H9 (cell line): Measurements from ENCODE around the gene AP3S2. TPM values are rescaled to one million over a fixed set of nuclear protein-coding genes. Genes with fewer than 3 reads are reported as not detected.

Experiments
- DNase-seq: peaks from one replicate; pipeline ENCODE4 v3.0.0-alpha.2; 2017
- H2AFZ ChIP-seq: one replicate; pipeline ENCODE4 v1.6.1; 2013; ENCODE audit warnings: mild to moderate bottlenecking, low read length, control low read depth, moderate library complexity
- H2AK5ac ChIP-seq: 2 replicates; pipeline ENCODE4 v1.6.1; 2013; ENCODE audit warnings: low read length, control low read depth, mixed read lengths; ENCODE audit not compliant: insufficient read length
- H2BK120ac ChIP-seq: one replicate; pipeline ENCODE4 v1.6.1; 2013; ENCODE audit warnings: low read depth, mild to moderate bottlenecking, low read length, control low read depth, inconsistent platforms; ENCODE audit not compliant: poor library complexity, severe bottlenecking
- H2BK12ac ChIP-seq: 2 replicates; pipeline ENCODE4 v1.6.1; 2013; ENCODE audit warnings: low read length, control low read depth, mixed read lengths, low read depth; ENCODE audit not compliant: insufficient read length
- H2BK15ac ChIP-seq: 2 replicates; pipeline ENCODE4 v1.6.1; 2013; ENCODE audit warnings: low read depth, low read length, control low read depth
- H2BK20ac ChIP-seq: one replicate; pipeline ENCODE4 v1.6.1; 2013; ENCODE audit warnings: low read depth, mild to moderate bottlenecking, low read length, control low read depth, inconsistent platforms; ENCODE audit not compliant: poor library complexity, severe bottlenecking
- H2BK5ac ChIP-seq: 2 replicates; pipeline ENCODE4 v1.6.1; 2013; ENCODE audit warnings: low read length, control low read depth, mixed read lengths; ENCODE audit not compliant: insufficient read length
- H3K14ac ChIP-seq: 2 replicates; pipeline ENCODE4 v1.6.1; 2013; ENCODE audit warnings: low read length, control low read depth; ENCODE audit not compliant: insufficient read depth
- H3K18ac ChIP-seq: 2 replicates; pipeline ENCODE4 v1.6.1; 2013; ENCODE audit warnings: low read depth, mild to moderate bottlenecking, mixed read lengths, low read length, control low read depth; ENCODE audit not compliant: insufficient read length
- H3K23ac ChIP-seq: 2 replicates; pipeline ENCODE4 v1.6.1; 2013; ENCODE audit warnings: low read length, control low read depth, mixed read lengths, low read depth; ENCODE audit not compliant: insufficient read length
- H3K23me2 ChIP-seq: 2 replicates; pipeline ENCODE4 v1.6.1; 2013; ENCODE audit warnings: low read depth, mild to moderate bottlenecking, mixed read lengths, low read length, control low read depth; ENCODE audit not compliant: insufficient read length, poor library complexity, severe bottlenecking
- H3K27ac ChIP-seq: 2 replicates; pipeline ENCODE4 v1.5.1; 2013; ENCODE audit warnings: low read length, control low read depth, mixed read lengths, low read depth; ENCODE audit not compliant: insufficient read length
- H3K27me3 ChIP-seq: 2 replicates; pipeline ENCODE4 v1.6.1; 2013; ENCODE audit warnings: low read length, control low read depth, inconsistent platforms; ENCODE audit not compliant: insufficient read depth
- H3K4ac ChIP-seq: 2 replicates; pipeline ENCODE4 v1.6.1; 2013; ENCODE audit warnings: low read depth, mild to moderate bottlenecking, control low read depth, inconsistent platforms, low read length, moderate library complexity
- H3K4me1 ChIP-seq: 2 replicates; pipeline ENCODE4 v1.6.1; 2013; ENCODE audit warnings: low read length, control low read depth, inconsistent platforms; ENCODE audit not compliant: insufficient read depth
- H3K4me2 ChIP-seq: 2 replicates; pipeline ENCODE4 v1.6.1; 2013; ENCODE audit warnings: low read length, control low read depth, mixed read lengths; ENCODE audit not compliant: insufficient read length, insufficient read depth
- H3K56ac ChIP-seq: 2 replicates; pipeline ENCODE4 v1.6.1; 2013; ENCODE audit warnings: low read depth, mild to moderate bottlenecking, mixed read lengths, low read length, control low read depth; ENCODE audit not compliant: insufficient read length
- H3K79me1 ChIP-seq: 2 replicates; pipeline ENCODE4 v1.6.1; 2013; ENCODE audit warnings: low read depth, mild to moderate bottlenecking, moderate library complexity, low read length, control low read depth, inconsistent platforms; ENCODE audit not compliant: insufficient read depth, poor library complexity, severe bottlenecking
- H3K79me2 ChIP-seq: 2 replicates; pipeline ENCODE4 v1.6.1; 2013; ENCODE audit warnings: low read length, control low read depth, inconsistent platforms; ENCODE audit not compliant: insufficient read depth
- H3K9ac ChIP-seq: 2 replicates; pipeline ENCODE4 v1.6.1; 2013; ENCODE audit warnings: low read length, control low read depth, mixed read lengths; ENCODE audit not compliant: insufficient read length; ENCODE audit errors: extremely low read depth
- H3K9me3 ChIP-seq: one replicate; pipeline ENCODE4 v1.6.1; 2013; ENCODE audit warnings: low read depth, low read length, inconsistent platforms; ENCODE audit not compliant: control insufficient read depth
- H3T11ph ChIP-seq: one replicate; pipeline ENCODE4 v1.6.1; 2013; ENCODE audit warnings: mild to moderate bottlenecking, low read length, control low read depth, inconsistent platforms
- H4K20me1 ChIP-seq: one replicate; pipeline ENCODE4 v1.6.1; 2013; ENCODE audit not compliant: control insufficient read depth, insufficient read length, insufficient read depth
- H4K5ac ChIP-seq: 2 replicates; pipeline ENCODE4 v1.6.1; 2013; ENCODE audit warnings: low read depth, mild to moderate bottlenecking, mixed read lengths, low read length, control low read depth; ENCODE audit not compliant: insufficient read length
- H4K8ac ChIP-seq: replicated peaks from 2 replicates; pipeline ENCODE4 v1.6.1; 2013; ENCODE audit warnings: low read length, control low read depth, mixed read lengths, low read depth; ENCODE audit not compliant: insufficient read length
- H4K91ac ChIP-seq: 2 replicates; pipeline ENCODE4 v1.6.1; 2013; ENCODE audit warnings: low read depth, mild to moderate bottlenecking, moderate library complexity, mixed read lengths, low read length, control low read depth; ENCODE audit not compliant: insufficient read length
- H3K27ac Mint-ChIP-seq, 3 experiments: 2 replicates in 2 of 3; 3 replicates in 1 of 3; pipeline ENCODE4 v1.8.0; 2020 to 2021; ENCODE audit warnings: mixed read lengths in 3 of 3, mild to moderate bottlenecking in 1 of 3, moderate library complexity in 1 of 3
- H3K27me3 Mint-ChIP-seq: 2 replicates; pipeline ENCODE4 v1.8.0; 2021; ENCODE audit warnings: low read depth, mild to moderate bottlenecking, moderate library complexity, mixed read lengths
- H3K36me3 Mint-ChIP-seq, 3 experiments: 2 replicates in 2 of 3; 3 replicates in 1 of 3; pipeline ENCODE4 v1.8.0; 2020 to 2021; ENCODE audit warnings: low read depth in 3 of 3, mixed read lengths in 3 of 3; ENCODE audit not compliant: insufficient read depth in 1 of 3
- H3K4me1 Mint-ChIP-seq, 2 experiments: 2 replicates each; pipeline ENCODE4 v1.8.0; 2020; ENCODE audit warnings: mixed read lengths in 2 of 2
- H3K4me3 Mint-ChIP-seq, 2 experiments: 2 replicates in 1 of 2; 3 replicates in 1 of 2; pipeline ENCODE4 v1.8.0; 2020 to 2021; ENCODE audit warnings: mild to moderate bottlenecking in 2 of 2, mixed read lengths in 2 of 2, moderate library complexity in 1 of 2
- H3K9me3 Mint-ChIP-seq, 2 experiments: 2 replicates in 1 of 2; 3 replicates in 1 of 2; pipeline ENCODE4 v1.8.0; 2020; ENCODE audit warnings: mild to moderate bottlenecking in 2 of 2, mixed read lengths in 2 of 2, moderate library complexity in 1 of 2
- WGBS: extraction: QIAGEN DNeasy Blood & Tissue Kit; methylation state at CpG from one replicate; pipeline ENCODE4 v1.1.7; 2013; ENCODE audit warnings: missing lambda C conversion rate, low lambda C conversion rate, mixed read lengths; ENCODE audit not compliant: insufficient read length; ENCODE audit errors: extremely low coverage; 5-methylcytosine and 5-hydroxymethylcytosine counted together
- total RNA-seq: library from RNA; stranded (reverse); gene quantifications from 2 replicates; pipeline ENCODE4 v1.2.1, GENCODE V29; 2021
- TF ChIP-seq, protein P1 (sequence below): fragments of 200-600 bp; sonication (generic); conservative IDR thresholded peaks from 3 replicates; pipeline ENCODE4 v1.8.0; 2021; ENCODE audit warnings: antibody characterized with exemption, mild to moderate bottlenecking

Gene AP3S2
- total RNA-seq, 1 experiment from 2014 or later = 33.9 TPM

DNA sequence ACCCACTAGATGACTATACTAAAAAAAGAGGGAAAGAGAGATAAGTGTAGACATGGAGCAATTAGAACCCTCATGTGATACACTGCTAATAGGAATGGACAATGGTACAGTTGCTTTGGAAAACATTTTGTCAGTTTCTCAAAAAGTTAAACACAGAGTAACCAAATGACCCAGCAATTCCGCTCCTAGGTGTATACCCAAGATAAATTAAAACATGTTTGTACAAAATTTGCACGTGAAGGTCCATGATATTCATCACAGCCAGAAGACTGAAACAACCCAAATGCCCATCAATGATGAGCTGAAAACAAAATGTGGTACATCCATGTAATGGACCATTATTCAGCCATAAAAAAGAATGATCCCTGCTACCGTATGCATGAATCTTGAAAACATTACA lies 105.8 kb downstream of the AP3S2 start:
- H2BK12ac ChIP-seq = no peak overlapping the region
- H2BK120ac ChIP-seq = no peak overlapping the region
- H3K27me3 ChIP-seq = no peaks in the 10 kb centered on the region
- TF ChIP-seq, protein P1, sequence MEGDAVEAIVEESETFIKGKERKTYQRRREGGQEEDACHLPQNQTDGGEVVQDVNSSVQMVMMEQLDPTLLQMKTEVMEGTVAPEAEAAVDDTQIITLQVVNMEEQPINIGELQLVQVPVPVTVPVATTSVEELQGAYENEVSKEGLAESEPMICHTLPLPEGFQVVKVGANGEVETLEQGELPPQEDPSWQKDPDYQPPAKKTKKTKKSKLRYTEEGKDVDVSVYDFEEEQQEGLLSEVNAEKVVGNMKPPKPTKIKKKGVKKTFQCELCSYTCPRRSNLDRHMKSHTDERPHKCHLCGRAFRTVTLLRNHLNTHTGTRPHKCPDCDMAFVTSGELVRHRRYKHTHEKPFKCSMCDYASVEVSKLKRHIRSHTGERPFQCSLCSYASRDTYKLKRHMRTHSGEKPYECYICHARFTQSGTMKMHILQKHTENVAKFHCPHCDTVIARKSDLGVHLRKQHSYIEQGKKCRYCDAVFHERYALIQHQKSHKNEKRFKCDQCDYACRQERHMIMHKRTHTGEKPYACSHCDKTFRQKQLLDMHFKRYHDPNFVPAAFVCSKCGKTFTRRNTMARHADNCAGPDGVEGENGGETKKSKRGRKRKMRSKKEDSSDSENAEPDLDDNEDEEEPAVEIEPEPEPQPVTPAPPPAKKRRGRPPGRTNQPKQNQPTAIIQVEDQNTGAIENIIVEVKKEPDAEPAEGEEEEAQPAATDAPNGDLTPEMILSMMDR = no peak
- H3K9ac ChIP-seq = no peak overlapping the region
- no peak overlapping the region for H3K4me3 Mint-ChIP-seq
- peaks cover 4% of the 10 kb centered on the region for H3K27me3 Mint-ChIP-seq
- H3K27ac Mint-ChIP-seq = no peak overlapping the region
- no peaks in the 10 kb centered on the region for H3K9me3 ChIP-seq
- H2AFZ ChIP-seq = no peak overlapping the region
- no peaks in the 10 kb centered on the region for H3K79me2 ChIP-seq
- H4K8ac ChIP-seq = no peak overlapping the region
- no peak overlapping the region for H3K18ac ChIP-seq
- no peak overlapping the region for H3K14ac ChIP-seq
- no peak overlapping the region for H2AK5ac ChIP-seq
- no CpG with 5 or more reads among the region's 3 CpGs for WGBS
- no peak overlapping the region for H2BK15ac ChIP-seq
- H3K4me2 ChIP-seq = no peak overlapping the region
- H2BK20ac ChIP-seq = no peak overlapping the region
- peaks cover 9 to 12% of the 10 kb centered on the region in 2 experiments for H3K9me3 Mint-ChIP-seq
- H3K4ac ChIP-seq = no peak overlapping the region
- no peaks in the 10 kb centered on the region for H3K79me1 ChIP-seq
- H3K4me1 Mint-ChIP-seq = peaks cover 15 to 16% of the 10 kb centered on the region in 2 experiments
- H4K91ac ChIP-seq = no peak overlapping the region
- no peaks in the 10 kb centered on the region for H3K23me2 ChIP-seq
- H4K20me1 ChIP-seq = no peaks in the 10 kb centered on the region
- H3K56ac ChIP-seq = no peak overlapping the region
- H3K36me3 Mint-ChIP-seq = peaks cover 4 to 9% (median 5%) of the 10 kb centered on the region in 3 experiments; a peak in 5 of 7 replicates
- no peak overlapping the region for H2BK5ac ChIP-seq
- no peak for DNase-seq
- no peak overlapping the region for H4K5ac ChIP-seq
- H3T11ph ChIP-seq = no peak overlapping the region
- H3K27ac ChIP-seq = no peak overlapping the region
- H3K4me1 ChIP-seq = peaks cover 3% of the 10 kb centered on the region; the same call in 1 of the 2 replicates
- no peak overlapping the region for H3K23ac ChIP-seq
